CD14-positive monocyte (primary cell): ENCODE data around the gene DUSP28. TPM values are rescaled to one million over a fixed set of nuclear protein-coding genes. Genes with fewer than 3 reads are reported as not detected.
A peak's percentile ranks its signal among the peaks of the same experiment; 100 is the strongest.

ENCODE experiments used
- DNase-seq, 3 donors: peaks; one replicate each; pipeline ENCODE4 v3.0.0-alpha.2; 2011 to 2022
- H2AFZ ChIP-seq: 2 replicates; pipeline ENCODE4 v1.6.0; 2012; ENCODE audit warnings: mild to moderate bottlenecking, low read depth, low read length, inconsistent platforms; ENCODE audit not compliant: insufficient read depth, poor library complexity, severe bottlenecking
- H3K27ac ChIP-seq, 2 donors: 1 replicate in 1 of 2; 2 replicates in 1 of 2; pipeline ENCODE4 v1.5.1; 2012 to 2013; ENCODE audit warnings: low read length in 2 of 2, control low read depth in 1 of 2, inconsistent platforms in 1 of 2, low read depth in 1 of 2, mild to moderate bottlenecking in 1 of 2
- H3K27me3 ChIP-seq, 2 donors: one replicate each; pipeline versions ENCODE4 v1.6.0 to v1.6.1; 2011 to 2013; ENCODE audit warnings: low read length in 2 of 2; ENCODE audit not compliant: control insufficient read depth in 2 of 2, insufficient read depth in 2 of 2
- H3K36me3 ChIP-seq, 2 donors: replicated peaks in 1 of 2; 1 replicate in 1 of 2; 2 replicates in 1 of 2; pipeline versions ENCODE4 v1.5.1 to v1.6.1; 2012 to 2013; ENCODE audit warnings: low read length in 2 of 2, control low read depth in 1 of 2, inconsistent platforms in 1 of 2, mild to moderate bottlenecking in 1 of 2; ENCODE audit not compliant: insufficient read depth in 2 of 2, control insufficient read depth in 1 of 2
- H3K4me1 ChIP-seq, 2 donors: 1 replicate in 1 of 2; 2 replicates in 1 of 2; pipeline versions ENCODE4 v1.5.1 to v1.6.1; 2012 to 2013; ENCODE audit warnings: low read length in 2 of 2, control low read depth in 1 of 2, inconsistent platforms in 1 of 2, mild to moderate bottlenecking in 1 of 2, moderate library complexity in 1 of 2; ENCODE audit not compliant: insufficient read depth in 2 of 2, control insufficient read depth in 1 of 2
- H3K4me2 ChIP-seq: replicated peaks from 2 replicates; pipeline ENCODE3; 2012; ENCODE audit warnings: low read length, moderate library complexity, mild to moderate bottlenecking; ENCODE audit not compliant: poor library complexity, severe bottlenecking; ENCODE audit errors: extremely low read depth
- H3K4me3 ChIP-seq, 3 experiments: fragments of 200-600 bp in 1 of 3; sonication (generic) in 1 of 3; replicated peaks in 1 of 3; 1 replicate in 2 of 3; 2 replicates in 1 of 3; pipeline ENCODE4 v1.5.1; 2011 to 2013; ENCODE audit warnings: low read length in 3 of 3, mild to moderate bottlenecking in 3 of 3, control low read depth in 2 of 3, low read depth in 2 of 3, inconsistent platforms in 1 of 3, moderate library complexity in 1 of 3
- H3K79me2 ChIP-seq: 2 replicates; pipeline ENCODE4 v1.6.0; 2012; ENCODE audit warnings: mild to moderate bottlenecking, control low read depth, inconsistent platforms, low read length, moderate library complexity; ENCODE audit not compliant: insufficient read depth
- H3K9ac ChIP-seq: 2 replicates; pipeline ENCODE4 v1.6.0; 2017; ENCODE audit warnings: low read length, mild to moderate bottlenecking; ENCODE audit not compliant: insufficient read depth, poor library complexity, severe bottlenecking
- H3K9me3 ChIP-seq, 2 donors: replicated peaks in 1 of 2; 1 replicate in 1 of 2; 2 replicates in 1 of 2; pipeline versions ENCODE4 v1.5.1 to v1.6.1; 2012 to 2013; ENCODE audit warnings: low read length in 2 of 2, control low read depth in 1 of 2; ENCODE audit not compliant: control insufficient read depth in 1 of 2, insufficient read depth in 1 of 2
- H4K20me1 ChIP-seq: 2 replicates; pipeline ENCODE4 v1.6.0; 2012; ENCODE audit warnings: mild to moderate bottlenecking, low read length, control low read depth, moderate library complexity; ENCODE audit not compliant: insufficient read depth
- H3K27ac Mint-ChIP-seq, 7 donors: one replicate each; pipeline ENCODE4 v1.8.0; 2020; ENCODE audit warnings: mild to moderate bottlenecking in 7 of 7, mixed read lengths in 7 of 7, moderate library complexity in 6 of 7, inconsistent platforms in 2 of 7
- H3K27me3 Mint-ChIP-seq, 3 donors: one replicate each; pipeline ENCODE4 v1.8.0; 2021 to 2022; ENCODE audit warnings: low read depth in 3 of 3, mild to moderate bottlenecking in 3 of 3, mixed read lengths in 3 of 3, moderate library complexity in 3 of 3, inconsistent platforms in 1 of 3
- H3K36me3 Mint-ChIP-seq, 2 donors: one replicate each; pipeline ENCODE4 v1.8.0; 2020; ENCODE audit warnings: mixed read lengths in 2 of 2, inconsistent platforms in 1 of 2, mild to moderate bottlenecking in 1 of 2
- H3K4me1 Mint-ChIP-seq: one replicate; pipeline ENCODE4 v1.8.0; 2020; ENCODE audit warnings: mild to moderate bottlenecking, mixed read lengths
- H3K4me3 Mint-ChIP-seq, 2 donors: one replicate each; pipeline ENCODE4 v1.8.0; 2020; ENCODE audit warnings: mild to moderate bottlenecking in 2 of 2, mixed read lengths in 2 of 2, moderate library complexity in 1 of 2
- H3K9me3 Mint-ChIP-seq, 7 donors: one replicate each; pipeline ENCODE4 v1.8.0; 2020 to 2022; ENCODE audit warnings: mixed read lengths in 7 of 7, mild to moderate bottlenecking in 6 of 7, moderate library complexity in 6 of 7, inconsistent platforms in 2 of 7
- CTCF ChIP-seq: fragments of 200-600 bp; IDR thresholded peaks from one replicate; pipeline ENCODE4 v1.8.0; 2022; ENCODE audit warnings: antibody characterized with exemption, mild to moderate bottlenecking
- WGBS: methylation state at CpG from one replicate; pipeline ENCODE4 v1.1.5; 2013; ENCODE audit warnings: missing lambda C conversion rate; ENCODE audit not compliant: insufficient coverage; 5-methylcytosine and 5-hydroxymethylcytosine counted together
- intact Hi-C, 2 donors: fragments of 100-400 bp; cut with micrococcal nuclease; formaldehyde crosslinking; loops; one replicate each; pipeline versions ENCODE4 v1.15.0 to v1.15.1; 2023
- polyA plus RNA-seq, 3 donors: library from polyadenylated mRNA; depleted of rRNA in 1 of 3; unstranded in 2 of 3; stranded (reverse) in 1 of 3; fragments of 300-500 nt in 2 of 3; fragments of >200 nt in 1 of 3; fragmentation: Illumina TruSeq in 2 of 3; gene quantifications; 1 replicate in 2 of 3; 2 replicates in 1 of 3; pipeline ENCODE4 v1.2.3, GENCODE V29; 2012 to 2021

DUSP28 gene
- polyA plus RNA-seq, 3 donors = 10.8 to 17.7 (median 17.1) TPM

- Histone ChIP-seq H3K27me3 (no peaks in the 10 kb centered on the region), H2AFZ (no peak overlapping the region), H3K4me2 (no peak overlapping the region), H3K4me3 (no peak overlapping the region), H3K9ac (no peak overlapping the region), H3K36me3 (peaks cover 18 to 40% of the 10 kb centered on the region in 2 donors), H3K79me2 (no peaks in the 10 kb centered on the region), H3K9me3 (no peaks in the 10 kb centered on the region), H4K20me1 (no peaks in the 10 kb centered on the region), H3K27ac (no peak overlapping the region), H3K4me1 (peaks cover 9 to 11% of the 10 kb centered on the region in 2 donors)
- Mint-ChIP-seq H3K4me1 (peaks cover 9% of the 10 kb centered on the region), H3K9me3 (no peaks in the 10 kb centered on the region), H3K27me3 (peaks cover 0 to 11% (median 5%) of the 10 kb centered on the region in 3 donors), H3K4me3 (no peak overlapping the region), H3K27ac (peak overlapping the region in 2 of 7 donors; percentile 18 to 68), H3K36me3 (peaks cover 23 to 34% of the 10 kb centered on the region in 2 donors)
- WGBS = 93% methylated on average over 16 of the region's 22 CpGs
- TF ChIP-seq CTCF = no peak
- DNase-seq = no peak
- intact Hi-C loops = loop anchor here in 1 of 2 donors (10.0 kb wide), 1 partner anchor 62 kb away; no protein-coding TSS in a partner anchor
These were observed 43.1 kb downstream of the DUSP28 start for GRCh38 chr2:240603081-240603835.

GRCh38 chr2:240603846-240604245 lies 43.7 kb downstream of the DUSP28 start:
- Mint-ChIP-seq H3K4me1 (peaks cover 9% of the 10 kb centered on the region), H3K27ac (peak overlapping the region in 1 of 7 donors; percentile 18), H3K27me3 (peaks cover 0 to 11% (median 5%) of the 10 kb centered on the region in 3 donors), H3K36me3 (peaks cover 21 to 28% of the 10 kb centered on the region in 2 donors), H3K4me3 (no peak overlapping the region), H3K9me3 (no peaks in the 10 kb centered on the region)
- no peak overlapping the region for H3K4me3 ChIP-seq
- DNase-seq = no peak
- no peaks in the 10 kb centered on the region for H4K20me1 ChIP-seq
- H3K79me2 ChIP-seq = no peaks in the 10 kb centered on the region
- WGBS = 97% methylated on average over 10 of the region's 10 CpGs
- intact Hi-C loops = loop anchor here in 1 of 2 donors (10.0 kb wide), 1 partner anchor 61 kb away; no protein-coding TSS in a partner anchor
- H3K9ac ChIP-seq = no peak overlapping the region
- no peak for TF ChIP-seq CTCF
- H3K36me3 ChIP-seq = peaks cover 13 to 34% of the 10 kb centered on the region in 2 donors
- H2AFZ ChIP-seq = no peak overlapping the region
- no peak overlapping the region for H3K4me2 ChIP-seq
- H3K27ac ChIP-seq = no peak overlapping the region
- H3K27me3 ChIP-seq = no peaks in the 10 kb centered on the region
- H3K9me3 ChIP-seq = no peaks in the 10 kb centered on the region
- H3K4me1 ChIP-seq = peaks cover 9 to 11% of the 10 kb centered on the region in 2 donors
